Urothelium cell line (cell line): ENCODE measurements around the gene BMAL1.
"Not testable (repeated sequence)": the region's sequence is repeated elsewhere in the genome, so short reads cannot be mapped to it uniquely, and the experiment has no call there.

Source experiments
- DNase-seq: peaks from one replicate; pipeline ENCODE4 v3.0.0; 2011; ENCODE audit warnings: low spot score, mixed read lengths
- FAIRE-seq: peaks from 2 replicates; lab custom pipeline; 2011; peaks lifted over from hg19 to GRCh38; lab: Jason Lieb, UNC

BMAL1 gene

DNA sequence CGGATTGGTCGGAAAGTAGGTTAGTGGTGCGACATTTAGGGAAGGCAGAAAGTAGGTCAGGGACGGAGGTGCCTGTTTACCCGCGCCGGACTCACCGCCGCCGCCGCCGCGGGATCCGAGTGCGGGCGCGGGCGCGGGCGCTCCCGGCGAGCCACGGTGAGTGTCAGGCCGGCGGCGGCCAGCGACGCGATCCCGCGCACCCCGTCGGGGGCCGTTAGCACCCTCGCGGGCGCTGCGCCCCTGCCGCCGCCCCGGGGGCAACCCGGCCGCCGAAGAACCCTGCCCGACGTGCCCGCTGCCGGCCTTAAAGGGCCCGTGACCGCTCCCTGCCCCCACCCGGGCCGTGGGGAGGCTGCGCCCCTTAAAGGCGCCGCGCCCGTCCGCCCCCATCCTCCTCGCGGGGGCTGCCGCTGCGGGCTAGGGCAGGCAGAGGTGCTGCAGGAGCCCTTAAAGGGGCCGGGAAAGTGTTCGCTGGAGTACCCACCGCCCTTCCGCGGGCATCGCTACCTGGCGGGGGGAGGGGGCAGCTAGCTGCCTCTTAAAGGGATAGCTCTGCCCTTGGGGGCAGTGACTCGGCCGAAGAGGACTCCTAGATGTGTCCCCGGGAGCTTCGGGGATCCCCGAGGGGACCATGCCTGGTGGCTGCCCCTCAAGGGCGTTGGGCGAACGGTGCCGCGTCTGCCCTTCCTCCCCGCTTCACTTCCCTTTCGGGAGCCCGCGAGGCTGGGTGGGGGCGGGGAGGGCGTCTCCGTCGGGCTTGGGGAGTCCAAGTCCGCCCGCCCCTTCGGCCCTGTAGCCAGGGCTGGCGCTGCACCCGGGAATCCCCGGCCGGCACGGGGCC is at the start of gene BMAL1:
Gene BMAL1, plus strand, starts transcription at position 23 of the 841 bp plus-strand sequence. CDS start 76,519 bp downstream, outside the sequence.
- DNase-seq = peak; percentile 45
- no peak for FAIRE-seq

DNA sequence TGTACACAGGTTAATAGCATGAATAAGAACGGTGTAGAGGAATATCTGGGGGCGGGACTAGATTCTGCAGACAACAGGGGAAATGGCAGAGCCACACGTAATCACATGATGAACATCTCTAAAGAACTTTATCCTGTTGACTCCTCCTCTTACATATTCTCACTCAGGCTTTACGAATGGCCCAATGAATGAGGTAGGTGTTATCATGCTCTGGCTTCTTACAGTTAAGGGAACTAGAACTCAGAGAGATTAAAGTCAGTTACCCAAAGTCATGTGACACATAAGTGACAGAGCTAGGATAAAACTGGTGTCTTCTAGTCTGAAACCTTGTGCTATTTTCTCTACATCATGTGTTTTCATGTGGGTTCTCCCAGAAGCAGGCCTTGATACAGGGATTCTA is 49.0 kb upstream of the BMAL1 start:
- no peak for FAIRE-seq
- DNase-seq = no peak

DNA sequence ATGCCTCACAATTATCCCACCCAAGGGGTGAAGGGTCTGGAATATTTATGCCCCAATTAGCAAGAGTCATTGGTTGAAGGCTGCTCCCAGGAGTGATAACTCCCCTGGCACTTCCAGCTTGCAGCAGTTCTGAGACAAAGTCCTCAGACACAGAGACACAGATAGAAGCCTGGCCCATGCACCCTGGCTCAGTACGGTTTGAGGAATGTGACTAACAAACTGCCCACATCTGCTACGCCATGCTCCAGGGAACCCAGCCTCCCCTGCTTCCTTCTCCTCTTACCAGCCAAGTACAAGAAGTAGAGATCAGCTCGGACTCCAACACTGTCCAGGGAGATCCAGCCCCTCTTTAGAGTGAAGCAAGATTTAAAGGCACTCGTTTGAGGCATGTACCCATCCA is 48.5 kb upstream of the BMAL1 start:
- no peak for FAIRE-seq
- DNase-seq = no peak

DNA sequence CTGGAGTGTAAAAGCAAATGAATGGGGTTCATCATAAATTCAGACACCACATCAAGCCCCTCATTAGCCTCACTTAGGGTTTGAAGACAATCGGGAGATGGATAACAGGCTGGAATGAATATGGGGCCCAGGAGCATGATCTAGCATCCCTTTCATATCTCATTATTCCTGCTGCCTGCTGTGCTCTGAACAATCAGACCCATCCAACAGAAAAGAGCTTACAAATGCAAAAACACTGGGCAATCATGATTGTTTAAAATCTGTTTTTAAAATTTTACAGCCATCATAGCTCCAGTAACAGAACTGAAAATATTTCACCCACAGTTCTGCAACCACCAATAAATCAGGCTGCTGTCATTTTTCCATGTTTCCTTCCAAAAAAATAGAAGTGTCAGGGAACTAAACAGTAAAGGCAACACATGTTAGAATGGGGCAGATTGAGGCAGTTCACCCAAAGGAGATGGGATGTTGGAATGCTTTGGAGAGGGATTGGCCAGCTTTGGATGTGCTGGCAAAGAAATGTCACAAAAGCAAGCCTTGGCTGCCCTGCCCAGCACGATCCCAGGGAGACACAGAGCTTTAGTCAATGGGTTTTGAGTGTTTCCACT is 47.8 kb upstream of the BMAL1 start:
- no peak for DNase-seq
- no peak for FAIRE-seq

DNA sequence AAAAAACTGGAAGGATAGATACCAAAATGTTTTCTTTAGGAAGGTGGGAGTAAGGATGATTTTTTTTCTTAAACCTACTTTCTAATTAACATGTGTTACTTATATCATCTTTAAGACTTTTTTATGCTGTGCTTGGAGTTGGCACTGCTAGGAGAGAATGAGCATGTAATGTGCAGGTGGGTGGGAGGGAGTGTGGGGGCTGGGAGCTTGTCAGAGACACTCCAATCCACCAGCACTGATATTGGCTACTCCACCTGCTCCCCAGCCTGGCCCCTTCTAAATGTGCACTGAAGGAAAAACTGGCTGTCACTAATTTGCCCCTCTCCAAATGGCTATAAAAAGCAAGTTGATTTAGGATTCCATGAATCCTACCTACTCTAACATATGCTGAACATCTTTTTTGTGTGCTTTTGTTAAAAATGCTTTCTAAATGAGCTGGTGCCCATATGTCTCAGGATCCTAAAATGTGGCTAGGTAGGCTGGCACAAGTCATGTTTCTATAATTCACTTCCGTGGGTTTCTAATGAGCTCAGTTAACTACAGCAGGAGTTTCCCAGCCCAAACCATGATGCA is 44.3 kb upstream of the BMAL1 start:
- no peak for DNase-seq
- FAIRE-seq = no peak

DNA sequence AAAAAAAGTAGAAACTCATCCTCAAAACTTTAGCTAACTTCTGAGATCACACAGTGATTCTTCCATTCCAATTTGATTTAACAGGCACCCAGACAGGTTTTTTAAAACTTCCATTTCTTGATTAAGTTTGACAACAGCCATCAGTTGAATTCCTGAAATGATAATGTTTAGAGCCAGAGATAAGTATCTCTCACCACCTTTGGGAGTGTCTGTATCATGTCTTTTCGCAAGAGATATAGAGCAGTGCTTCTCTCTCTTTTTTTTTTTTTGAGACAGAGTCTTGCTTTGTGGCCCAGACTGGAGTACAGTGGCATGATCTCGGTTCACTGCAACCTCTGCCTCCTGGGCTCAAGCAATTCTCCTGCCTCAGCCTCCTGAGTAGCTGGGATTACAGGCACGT is 41.7 kb upstream of the BMAL1 start:
- no peak for FAIRE-seq

DNA sequence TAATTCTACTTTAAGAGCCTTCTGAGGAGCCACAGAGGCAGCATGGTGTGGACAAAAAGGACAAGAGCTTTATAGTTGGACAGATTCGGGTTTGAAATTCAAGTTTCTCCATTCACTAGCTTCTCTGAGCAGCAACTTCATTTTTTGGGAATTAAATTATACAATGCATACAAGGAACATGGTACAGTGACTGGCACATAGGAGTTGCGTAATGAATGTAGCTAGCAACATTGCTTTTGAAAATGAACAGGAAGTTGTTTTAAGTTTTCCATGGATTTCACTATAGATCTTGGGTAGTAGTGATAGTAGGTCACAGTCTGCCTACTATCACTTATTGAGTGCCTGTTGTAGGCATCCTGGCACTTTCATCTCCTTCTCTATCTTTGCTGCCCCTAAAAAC is 41.0 kb upstream of the BMAL1 start:
- no peak for FAIRE-seq

More for the DNA sequence above, 41.7 kb upstream of the BMAL1 start:
- DNase-seq = no peak

DNA sequence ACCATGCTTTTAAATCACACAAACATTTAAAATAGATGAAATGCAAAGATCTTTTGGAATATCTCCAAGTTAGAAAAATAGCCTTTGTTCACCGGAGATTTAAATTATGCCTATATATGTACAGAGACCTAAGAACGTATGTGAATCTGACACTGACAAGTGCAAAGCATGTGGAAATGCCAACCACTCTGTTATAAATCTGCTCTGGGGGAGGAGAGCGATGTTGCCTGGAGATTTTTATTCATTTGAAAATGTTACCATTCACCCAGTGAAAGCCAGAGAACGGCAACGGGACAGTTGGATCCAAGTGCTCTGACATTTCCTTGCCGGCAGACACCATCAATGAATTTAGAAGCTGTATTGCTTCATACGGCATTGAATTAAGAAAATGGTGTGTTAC is 39.8 kb upstream of the BMAL1 start:
- DNase-seq = no peak
- no peak for FAIRE-seq

More for the DNA sequence above, 41.0 kb upstream of the BMAL1 start:
- no peak for DNase-seq

DNA sequence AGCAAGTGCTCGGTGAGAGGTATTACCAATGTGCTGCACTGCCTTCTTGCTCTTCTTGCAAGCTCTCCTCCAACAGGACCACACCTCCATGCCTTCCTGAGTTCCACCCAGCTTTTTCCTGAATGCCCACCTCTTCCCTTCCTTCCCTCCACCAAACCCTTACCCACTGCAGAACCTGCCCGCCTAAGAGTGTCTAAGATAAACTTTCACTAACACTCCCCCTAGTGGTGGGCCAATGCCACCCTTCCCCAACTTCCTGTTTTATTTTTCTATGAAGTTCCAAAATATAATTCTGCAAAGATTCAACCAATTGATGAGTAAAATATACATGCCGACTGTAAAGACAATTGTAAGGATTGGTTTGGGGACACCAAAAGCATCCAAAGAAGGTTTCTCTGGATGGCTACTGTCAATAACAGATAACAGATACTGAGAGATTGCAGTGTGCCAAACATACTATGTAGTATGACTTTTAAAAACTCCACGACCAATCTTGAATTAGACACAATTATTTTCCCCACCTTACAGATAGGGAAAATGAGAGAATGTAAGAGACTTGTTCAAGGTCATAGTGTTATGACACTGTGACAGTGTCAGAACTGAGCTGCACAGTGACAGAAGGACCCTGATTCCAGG is 38.6 kb upstream of the BMAL1 start:
- no peak for FAIRE-seq

DNA sequence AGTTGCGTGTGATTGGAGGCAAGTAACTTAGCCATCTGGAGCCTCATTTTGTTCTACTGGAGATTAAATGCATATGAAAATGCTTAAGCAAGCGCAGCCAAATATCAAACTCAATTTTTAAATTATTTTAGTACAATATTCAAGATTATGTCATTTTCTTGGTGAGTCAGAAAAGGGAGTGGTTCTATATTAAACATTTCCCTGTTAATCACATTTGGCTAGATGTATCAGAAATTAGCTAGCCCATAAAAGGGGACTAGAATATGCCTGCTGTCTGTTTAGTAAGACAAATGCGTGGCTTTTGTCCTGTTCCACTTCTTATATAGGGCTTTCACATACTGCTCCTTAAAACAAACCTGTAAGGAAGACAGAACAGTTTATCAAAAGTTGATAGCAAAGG is 35.0 kb upstream of the BMAL1 start:
- no peak for DNase-seq
- no peak for FAIRE-seq

More for the DNA sequence above, 38.6 kb upstream of the BMAL1 start:
- DNase-seq = peak; percentile 48

DNA sequence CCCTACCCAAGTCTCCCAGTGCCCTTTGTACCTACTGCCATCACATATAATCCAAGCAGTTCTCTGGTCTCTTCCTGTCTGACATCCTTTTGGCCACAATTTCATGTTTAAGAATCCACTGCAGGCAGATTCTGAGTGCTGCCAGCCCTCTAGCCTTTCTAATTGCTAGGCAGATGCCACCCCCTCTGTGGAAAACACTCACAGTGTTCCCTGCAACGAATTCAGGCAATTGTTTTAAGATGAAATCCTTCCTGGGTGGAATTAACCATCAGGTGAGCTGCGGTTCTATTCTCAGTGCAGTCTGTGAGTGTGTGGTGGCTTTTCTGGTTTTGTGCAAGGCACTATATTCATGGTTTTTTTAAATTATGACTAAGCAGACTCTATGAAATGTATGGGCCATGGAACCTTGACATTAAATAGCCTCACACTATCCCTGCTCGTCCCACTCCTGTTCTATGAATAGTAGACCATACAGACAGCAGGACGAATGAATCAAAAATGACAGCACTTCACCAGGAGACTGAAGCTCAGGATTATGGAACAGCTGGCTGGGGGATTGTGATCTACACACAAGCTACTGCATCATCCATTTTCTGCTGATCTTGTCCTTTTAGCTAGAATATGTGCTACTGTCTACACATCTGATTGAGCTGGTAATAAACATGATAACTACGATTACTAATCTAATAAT is 29.8 kb upstream of the BMAL1 start:
- no peak for FAIRE-seq
- no peak for DNase-seq

DNA sequence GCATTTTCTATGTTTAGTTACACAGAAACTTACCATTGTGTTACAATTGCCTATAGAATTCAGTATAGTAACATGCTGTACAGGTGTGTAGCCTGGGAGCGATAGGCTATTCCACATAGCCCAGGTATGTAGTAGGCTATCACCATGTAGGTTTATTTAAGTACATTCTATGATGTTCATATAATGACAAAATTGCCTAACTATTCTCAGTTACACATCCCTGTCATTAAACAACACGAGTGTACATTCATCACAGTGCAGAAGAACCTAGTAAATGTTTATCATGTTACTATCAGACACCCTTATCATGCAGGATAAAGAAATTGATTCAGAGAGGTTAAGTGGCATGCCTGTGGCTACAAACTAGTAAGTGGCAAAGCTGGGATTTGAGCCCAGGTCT is 28.4 kb upstream of the BMAL1 start:
- DNase-seq (no peak), FAIRE-seq (no peak)

DNA sequence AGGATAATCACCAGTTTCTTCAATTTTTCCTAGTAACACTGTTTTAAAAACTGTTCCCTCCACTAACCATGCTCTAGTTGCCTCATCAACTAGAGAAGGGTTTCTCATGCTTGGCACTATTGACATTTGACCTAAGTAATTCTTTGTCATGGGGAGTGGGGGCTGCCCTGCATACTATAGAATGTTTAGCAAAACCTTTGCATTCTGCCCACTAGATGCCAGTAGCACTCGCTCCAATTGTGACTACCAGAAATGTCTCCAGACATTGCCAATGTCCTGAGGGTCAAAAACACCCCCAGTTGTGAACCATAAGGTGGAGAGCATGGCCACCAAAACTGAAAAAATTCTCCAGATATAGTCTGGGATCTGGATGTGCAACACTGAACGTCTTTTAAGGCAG is 27.6 kb upstream of the BMAL1 start:
- DNase-seq (no peak), FAIRE-seq (no peak)

DNA sequence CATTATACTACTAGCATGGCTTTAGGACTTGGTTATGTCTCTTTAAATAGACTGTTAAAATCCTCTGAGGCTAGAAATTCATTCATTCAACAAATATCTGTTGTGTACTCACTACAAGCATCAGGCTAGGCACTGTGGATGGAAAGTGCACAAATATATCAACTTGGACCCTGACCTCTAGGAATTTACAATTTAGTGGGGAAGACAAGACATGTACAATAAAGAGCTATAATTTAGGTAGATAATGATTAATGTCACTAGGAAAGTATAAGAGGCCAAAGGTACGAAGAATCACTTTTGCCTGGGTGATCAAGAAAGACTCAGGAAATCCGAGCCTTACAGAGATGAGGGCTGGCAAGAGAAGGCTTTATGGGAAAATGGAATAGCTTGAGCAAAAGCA is 25.6 kb upstream of the BMAL1 start:
- DNase-seq (no peak), FAIRE-seq (no peak)

DNA sequence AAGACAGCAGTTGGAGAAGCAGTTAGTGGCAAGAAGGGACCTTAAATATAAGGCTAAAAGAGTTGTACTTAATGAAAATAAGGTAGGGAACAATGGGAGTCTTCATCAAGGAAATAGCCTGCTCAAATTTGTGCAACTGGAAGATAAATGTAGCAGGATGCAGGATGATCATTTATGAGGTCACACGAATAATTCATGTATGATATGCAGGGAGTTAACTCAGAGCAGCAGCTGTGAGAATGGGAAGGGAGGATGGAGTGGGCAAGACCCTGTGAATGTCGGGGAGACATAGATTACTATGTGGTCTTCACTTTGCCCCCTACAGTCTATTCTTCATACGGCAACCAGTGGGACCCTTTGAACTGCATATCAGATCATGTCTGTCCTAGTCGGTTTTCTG is 25.2 kb upstream of the BMAL1 start:
- no peak for FAIRE-seq
- no peak for DNase-seq

DNA sequence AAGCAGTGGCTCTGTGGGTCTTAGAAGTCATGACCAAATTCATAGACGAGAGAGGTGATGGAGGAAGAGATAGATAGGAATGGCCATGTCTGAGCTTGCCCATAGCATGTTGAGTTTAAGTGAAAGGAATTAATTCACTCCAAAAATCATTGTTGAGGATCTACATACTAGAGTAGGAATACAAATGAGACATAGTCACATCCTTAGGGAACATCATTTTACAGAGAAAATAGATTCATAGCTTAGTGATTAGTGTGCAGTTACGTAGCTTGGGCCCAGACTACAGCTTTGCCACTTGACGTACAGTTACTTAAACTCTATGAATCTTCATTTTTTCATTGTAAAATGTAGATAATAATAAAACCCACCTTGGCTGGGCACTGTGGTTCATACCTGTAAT is 21.4 kb upstream of the BMAL1 start:
- FAIRE-seq (no peak), DNase-seq (no peak)

DNA sequence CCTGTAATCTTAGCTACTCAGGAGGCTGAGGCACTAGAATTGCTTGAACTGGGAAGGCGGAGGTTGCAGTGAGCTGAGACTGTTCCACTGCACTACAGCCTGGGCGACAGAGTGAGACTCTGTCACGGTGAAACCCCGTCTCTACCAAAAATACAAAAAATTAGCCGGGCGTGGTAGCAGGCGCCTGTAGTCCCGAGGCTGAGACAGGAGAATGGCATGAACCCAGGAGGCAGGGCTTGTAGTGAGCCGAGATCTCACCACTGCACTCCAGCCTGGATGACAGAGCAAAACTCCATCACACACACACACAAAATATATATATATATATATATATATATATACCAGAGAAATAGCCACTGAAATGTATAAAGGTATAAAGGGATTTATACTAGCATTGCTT is 19.5 kb upstream of the BMAL1 start:
- DNase-seq, FAIRE-seq: not testable (repeated sequence)

DNA sequence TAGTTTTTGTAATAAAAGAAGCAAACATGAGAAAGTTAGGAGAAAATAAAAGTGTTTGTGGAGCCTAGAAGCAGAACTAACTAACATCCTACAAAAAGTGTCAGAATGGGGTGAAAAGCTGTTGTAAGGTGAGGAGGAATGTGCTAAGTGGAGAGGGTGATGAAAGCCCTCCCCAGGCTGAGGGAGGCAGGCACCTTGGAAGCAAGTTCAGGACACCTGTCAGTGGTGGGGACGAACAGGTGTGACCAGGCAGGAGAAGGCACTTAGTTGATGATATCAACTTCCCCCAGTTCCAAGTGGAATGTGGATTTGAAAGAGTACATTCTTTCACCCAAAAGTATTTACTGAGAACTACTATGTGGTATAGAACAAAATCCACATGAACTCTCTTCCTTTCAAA is 18.7 kb upstream of the BMAL1 start:
- no peak for DNase-seq
- FAIRE-seq = no peak

DNA sequence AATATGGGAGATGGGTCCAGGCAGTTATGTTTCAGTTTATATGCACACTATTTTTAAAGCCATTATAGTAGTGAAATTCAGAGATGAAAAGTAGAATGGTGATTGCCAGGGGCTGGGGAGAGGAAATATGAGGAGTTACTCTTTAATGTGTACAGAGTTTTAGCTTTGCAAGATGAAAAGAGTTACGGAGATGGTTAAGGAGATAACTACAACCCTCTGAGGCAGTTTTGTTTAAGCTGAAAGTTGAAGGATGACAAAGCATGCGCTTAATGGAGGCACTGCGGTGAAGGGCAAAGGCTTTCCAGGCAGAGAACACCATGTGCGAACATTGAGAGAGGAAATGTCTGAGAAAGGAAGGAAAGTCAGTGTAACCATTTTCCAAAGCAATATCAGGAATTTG is 18.2 kb upstream of the BMAL1 start:
- no peak for DNase-seq
- no peak for FAIRE-seq

DNA sequence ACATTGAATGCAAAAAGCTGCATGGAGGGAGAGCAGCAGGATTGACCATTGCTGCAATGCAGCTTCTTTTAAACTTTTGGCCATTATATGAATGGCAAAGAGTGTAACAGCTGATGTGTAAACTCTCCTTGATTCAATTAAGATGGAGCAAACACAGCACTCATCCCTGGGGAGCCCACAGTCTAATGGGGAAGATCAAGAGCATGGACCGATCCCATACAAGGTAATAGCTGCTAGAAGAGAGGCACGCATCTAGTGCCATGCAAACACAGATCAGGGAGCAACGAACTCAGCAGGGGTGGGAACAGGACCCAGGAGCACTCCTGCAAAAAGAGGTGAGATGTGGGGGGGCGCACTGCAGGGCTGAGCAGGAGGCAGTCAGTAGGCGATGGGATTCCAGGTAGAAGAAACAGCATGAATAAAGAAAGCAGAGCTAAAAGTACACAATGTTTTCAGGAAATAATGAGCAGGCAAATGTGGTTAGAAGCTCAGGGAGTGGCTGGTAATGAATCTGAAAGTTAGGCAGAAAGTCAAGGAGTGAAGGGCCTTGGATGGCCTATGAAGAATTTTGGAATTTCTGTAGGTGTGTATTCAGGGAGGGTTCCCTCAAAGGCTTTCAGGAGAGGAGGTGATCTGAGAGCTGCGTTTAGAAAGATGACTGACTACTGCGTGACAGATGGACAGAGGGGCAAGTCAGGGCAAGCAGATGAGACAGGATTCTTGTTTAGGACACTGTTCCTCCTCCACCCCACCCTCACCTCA is 17.2 kb upstream of the BMAL1 start:
- FAIRE-seq (no peak), DNase-seq (no peak)
